NCI-H146 (cell line): ENCODE data around the gene RBM7.

Experiments used
- DNase-seq: peaks from one replicate; lab custom pipeline; 2025; lab: John Stamatoyannopoulos, UW

The RBM7 gene

GRCh38 chr11:114396916-114397315 lies 3.5 kb upstream of the RBM7 start:
- no peak for DNase-seq

GRCh38 chr11:114397349-114397982 lies 3.0 kb upstream of the RBM7 start:
- DNase-seq, result no peak

- no peak for DNase-seq
These were observed 2.1 kb upstream of the RBM7 start for GRCh38 chr11:114398303-114398920.

GRCh38 chr11:114399490-114400215 lies 813 bp upstream of the RBM7 start:
- peak; percentile 78 for DNase-seq

- DNase-seq, result no peak
These were observed 403 bp downstream of the RBM7 start for GRCh38 chr11:114400915-114401223.

GRCh38 chr11:114401311-114401710 lies 845 bp downstream of the RBM7 start:
- no peak for DNase-seq

- no peak for DNase-seq
These were observed 12.5 kb downstream of the RBM7 start for GRCh38 chr11:114412946-114413345.

- no peak for DNase-seq
These were observed 13.5 kb downstream of the RBM7 start for GRCh38 chr11:114413958-114414357.

GRCh38 chr11:114416441-114416961 lies 16.0 kb downstream of the RBM7 start:
- no peak for DNase-seq

GRCh38 chr11:114426280-114426679 lies 25.8 kb downstream of the RBM7 start:
- DNase-seq, result no peak

GRCh38 chr11:114430290-114430689 lies 29.8 kb downstream of the RBM7 start:
- DNase-seq, result no peak

GRCh38 chr11:114432893-114433292 lies 32.4 kb downstream of the RBM7 start:
- DNase-seq, result no peak

GRCh38 chr11:114433376-114433775 lies 32.9 kb downstream of the RBM7 start:
- DNase-seq, result no peak

GRCh38 chr11:114438303-114438702 lies 37.8 kb downstream of the RBM7 start:
- no peak for DNase-seq

- peak; percentile 95 for DNase-seq
These were observed 39.0 kb downstream of the RBM7 start, which contains the start of gene REXO2 for GRCh38 chr11:114439229-114440120. REXO2 (plus strand) TSS chr11:114439467; CDS start chr11:114439529, 62 bp downstream.

GRCh38 chr11:114440121-114440860 lies 39.8 kb downstream of the RBM7 start:
- DNase-seq, result no peak

GRCh38 chr11:114440971-114441763 lies 40.7 kb downstream of the RBM7 start:
- DNase-seq, result no peak

- no peak for DNase-seq
These were observed 41.5 kb downstream of the RBM7 start for GRCh38 chr11:114441921-114442320.

GRCh38 chr11:114442536-114442935 lies 42.1 kb downstream of the RBM7 start:
- DNase-seq, result no peak

- DNase-seq, result no peak
These were observed 47.0 kb downstream of the RBM7 start for GRCh38 chr11:114447444-114447843.

GRCh38 chr11:114447892-114448291 lies 47.4 kb downstream of the RBM7 start:
- DNase-seq, result no peak
